Measurements from ENCODE around the gene RSRC1.

GRCh38 chr3:158460926-158461325 is 351.0 kb downstream of the RSRC1 start:
- TF ChIP-seq CTCF (IDR thresholded peaks at IDR 0.05; ENCODE audit: insufficient read depth, low read depth, low read length) (no peak), EZH2 (IDR thresholded peaks at IDR 0.05; ENCODE audit: insufficient read depth, low read length) (no peak)

All from astrocyte (in vitro differentiated cells and primary cell).